Stomach (tissue), 9 donors: ENCODE data around the gene VEGFA. TPM values are rescaled to one million over a fixed set of nuclear protein-coding genes. Genes with fewer than 3 reads are reported as not detected.
A peak's percentile ranks its signal among the peaks of the same experiment; 100 is the strongest.

Experiments
- DNase-seq, 2 donors: peaks; one replicate each; pipeline versions ENCODE4 v3.0.0 to v3.0.0-alpha.2; 2013 to 2019
- H3K27ac ChIP-seq, 5 donors: fragments of 200-600 bp in 4 of 5; sonication (generic) in 4 of 5; one replicate each; pipeline ENCODE4 v1.5.1; 2013 to 2019; ENCODE audit warnings: mild to moderate bottlenecking in 1 of 5, moderate library complexity in 1 of 5
- H3K27me3 ChIP-seq, 3 donors: fragments of 200-600 bp; sonication (generic); one replicate each; pipeline ENCODE4 v1.5.1; 2017 to 2019; ENCODE audit warnings: mixed run types in 1 of 3
- H3K36me3 ChIP-seq, 4 donors: fragments of 200-600 bp; sonication (generic); 1 replicate in 3 of 4; 2 replicates in 1 of 4; pipeline ENCODE4 v1.5.1; 2016 to 2019
- H3K4me1 ChIP-seq, 4 donors: fragments of 200-600 bp; sonication (generic); one replicate each; pipeline ENCODE4 v1.5.1; 2016 to 2019
- H3K4me3 ChIP-seq, 4 donors: fragments of 200-600 bp; sonication (generic) in 3 of 4; one replicate each; pipeline ENCODE4 v1.5.1; 2016 to 2019; ENCODE audit warnings: mild to moderate bottlenecking in 1 of 4
- H3K9me3 ChIP-seq, 4 donors: fragments of 200-600 bp; sonication (generic); one replicate each; pipeline ENCODE4 v1.5.1; 2016 to 2019
- EP300 ChIP-seq: sonication (generic); formaldehyde crosslinking; IDR thresholded peaks from one replicate; pipeline ENCODE4 v1.6.1; 2017; ENCODE audit warnings: antibody characterized with exemption
- POLR2A ChIP-seq, 4 donors: fragments of 450-650 bp; IDR thresholded peaks; one replicate each; pipeline ENCODE4 v1.6.1; 2016; ENCODE audit warnings: antibody characterized with exemption in 4 of 4, control low read depth in 2 of 4, mild to moderate bottlenecking in 1 of 4, moderate library complexity in 1 of 4
- POLR2AphosphoS5 ChIP-seq, 3 donors: sonication (generic); formaldehyde crosslinking; IDR thresholded peaks; one replicate each; pipeline ENCODE4 v1.6.1; 2016; ENCODE audit warnings: antibody characterized with exemption in 3 of 3
- WGBS, 5 donors: extraction: QIAGEN DNeasy Blood & Tissue Kit in 3 of 5; methylation state at CpG; one replicate each; pipeline versions ENCODE4 v1.1.5 to v1.1.7; 2013 to 2018; 5-methylcytosine and 5-hydroxymethylcytosine counted together
- intact Hi-C: fragments of 100-400 bp; cut with DNase I; formaldehyde crosslinking; loops from one replicate; pipeline ENCODE4 v1.15.1; 2023; ENCODE audit warnings: low total_unique reads
- polyA plus RNA-seq, 3 donors: library from polyadenylated mRNA; stranded (reverse); fragments of 200-250 nt; gene quantifications; one replicate each; pipeline ENCODE4 v1.2.3, GENCODE V29; 2013
- total RNA-seq, 5 donors: library from RNA; depleted of rRNA; stranded (reverse); fragments of >200 nt; gene quantifications; one replicate each; pipeline versions ENCODE4 v1.1.0 to v1.2.3, GENCODE V29; 2014 to 2016
- TF ChIP-seq, protein P1 (sequence below), 7 experiments: fragments of 450-650 bp in 4 of 7; fragments of 200-600 bp in 3 of 7; sonication (generic) in 3 of 7; IDR thresholded peaks; one replicate each; pipeline ENCODE4 v1.5.1; 2016 to 2019; ENCODE audit warnings: antibody characterized with exemption in 7 of 7, control low read depth in 2 of 7, mild to moderate bottlenecking in 1 of 7
- donor health status: healthy with polysubstance abuse.
- donor health status: Bipolar disorder and iron deficiency.
- donor health status: healthy.

Gene VEGFA
- total and polyA plus RNA-seq, 8 donors, result 28.6 to 438 (median 235) TPM

GRCh38 chr6:43809417-43810305, 39.6 kb downstream of the VEGFA start:
- WGBS, 5 donors, result 51 to 65% (median 61%) methylated on average over 12 to 14 of the region's 14 CpGs
- Histone ChIP-seq H3K27ac (no peak overlapping the region), H3K36me3 (no peaks in the 10 kb centered on the region), H3K4me3 (no peak overlapping the region), H3K27me3 (no peaks in the 10 kb centered on the region), H3K9me3 (no peaks in the 10 kb centered on the region), H3K4me1 (peaks cover 25 to 60% (median 47%) of the 10 kb centered on the region in 4 donors)
- TF ChIP-seq, protein P1, sequence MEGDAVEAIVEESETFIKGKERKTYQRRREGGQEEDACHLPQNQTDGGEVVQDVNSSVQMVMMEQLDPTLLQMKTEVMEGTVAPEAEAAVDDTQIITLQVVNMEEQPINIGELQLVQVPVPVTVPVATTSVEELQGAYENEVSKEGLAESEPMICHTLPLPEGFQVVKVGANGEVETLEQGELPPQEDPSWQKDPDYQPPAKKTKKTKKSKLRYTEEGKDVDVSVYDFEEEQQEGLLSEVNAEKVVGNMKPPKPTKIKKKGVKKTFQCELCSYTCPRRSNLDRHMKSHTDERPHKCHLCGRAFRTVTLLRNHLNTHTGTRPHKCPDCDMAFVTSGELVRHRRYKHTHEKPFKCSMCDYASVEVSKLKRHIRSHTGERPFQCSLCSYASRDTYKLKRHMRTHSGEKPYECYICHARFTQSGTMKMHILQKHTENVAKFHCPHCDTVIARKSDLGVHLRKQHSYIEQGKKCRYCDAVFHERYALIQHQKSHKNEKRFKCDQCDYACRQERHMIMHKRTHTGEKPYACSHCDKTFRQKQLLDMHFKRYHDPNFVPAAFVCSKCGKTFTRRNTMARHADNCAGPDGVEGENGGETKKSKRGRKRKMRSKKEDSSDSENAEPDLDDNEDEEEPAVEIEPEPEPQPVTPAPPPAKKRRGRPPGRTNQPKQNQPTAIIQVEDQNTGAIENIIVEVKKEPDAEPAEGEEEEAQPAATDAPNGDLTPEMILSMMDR (IDR thresholded peaks at IDR 0.05), result no peak
- TF ChIP-seq POLR2A (IDR thresholded peaks at IDR 0.05) (no peak), EP300 (no peak), POLR2AphosphoS5 (IDR thresholded peaks at IDR 0.05) (no peak)
- intact Hi-C loops, result no loop called here
- DNase-seq, result peak; percentile 60 to 84

GRCh38 chr6:43810965-43811732, 41.1 kb downstream of the VEGFA start:
- 78 to 92% (median 85%) methylated on average over 6 of the region's 6 CpGs for WGBS, 5 donors
- no peak for DNase-seq
- TF ChIP-seq, protein P1 (IDR thresholded peaks at IDR 0.05), result no peak
- TF ChIP-seq POLR2AphosphoS5 (IDR thresholded peaks at IDR 0.05) (no peak), POLR2A (IDR thresholded peaks at IDR 0.05) (no peak), EP300 (no peak)
- intact Hi-C loops, result no loop called here
- Histone ChIP-seq H3K27me3 (no peaks in the 10 kb centered on the region), H3K9me3 (no peaks in the 10 kb centered on the region), H3K4me3 (no peak overlapping the region), H3K36me3 (no peaks in the 10 kb centered on the region), H3K4me1 (peaks cover 12 to 51% (median 36%) of the 10 kb centered on the region in 4 donors), H3K27ac (no peak overlapping the region)

GRCh38 chr6:43811733-43812099, 41.7 kb downstream of the VEGFA start:
- 97 to 100% (median 99%) methylated on average over 2 of the region's 2 CpGs for WGBS, 5 donors

GRCh38 chr6:43812850-43813578, 43.0 kb downstream of the VEGFA start:
- DNase-seq, result peak; percentile 68 to 90
- 37 to 51% (median 47%) methylated on average over 8 of the region's 8 CpGs for WGBS, 5 donors
- Histone ChIP-seq H3K27me3 (no peaks in the 10 kb centered on the region), H3K9me3 (no peaks in the 10 kb centered on the region), H3K4me3 (no peak overlapping the region), H3K27ac (peak overlapping the region in 4 of 5 donors; percentile 46 to 66 (median 56)), H3K36me3 (no peaks in the 10 kb centered on the region), H3K4me1 (peaks cover 4 to 33% (median 21%) of the 10 kb centered on the region in 4 donors)
- intact Hi-C loops, result no loop called here
- TF ChIP-seq, protein P1 (IDR thresholded peaks at IDR 0.05), result no peak
- no peak for TF ChIP-seq EP300
- peak in 2 of 3 donors; percentile 41 to 69 for TF ChIP-seq POLR2AphosphoS5 (IDR thresholded peaks at IDR 0.05)
- no peak for TF ChIP-seq POLR2A (IDR thresholded peaks at IDR 0.05)

More at GRCh38 chr6:43811733-43812099, 41.7 kb downstream of the VEGFA start:
- Histone ChIP-seq H3K36me3 (no peaks in the 10 kb centered on the region), H3K27me3 (no peaks in the 10 kb centered on the region), H3K4me3 (no peak overlapping the region), H3K4me1 (peaks cover 7 to 45% (median 31%) of the 10 kb centered on the region in 4 donors), H3K9me3 (no peaks in the 10 kb centered on the region), H3K27ac (no peak overlapping the region)
- DNase-seq, result no peak
- intact Hi-C loops, result no loop called here
- TF ChIP-seq EP300, result no peak
